ENCODE results near the gene RNF103. TPM values are rescaled to one million over a fixed set of nuclear protein-coding genes. Genes with fewer than 3 reads are reported as not detected.

The RNF103 gene
- total and polyA plus RNA-seq, 2 donors (not counting 3 experiments of a cell fraction or from before 2014, with no cell fraction given), result 15.6 to 24.2 TPM

- intact Hi-C loops (cut with micrococcal nuclease), result no loop called here
- H3K9ac ChIP-seq (replicated peaks; ENCODE audit: extremely low read depth, insufficient read depth, low read length), result no peak overlapping the region
- ChIA-PET CTCF (no interaction called here), POLR2A (no interaction called here)
- FAIRE-seq (no peak), DNase-seq (ENCODE audit: low read depth, low spot score) (no peak)
- no peaks in the 10 kb centered on the region for H3K9me1 ChIP-seq (replicated peaks; ENCODE audit: control insufficient read depth, extremely low read depth, insufficient read depth, low read length)
- H3K36me3 ChIP-seq (ENCODE audit: control insufficient read depth in 2 of 2, extremely low read depth in 1 of 2, insufficient read depth in 2 of 2, low read length in 2 of 2), result no peaks in the 10 kb centered on the region
- no peak for TF ChIP-seq CTCF (IDR thresholded peaks at IDR 0.05; ENCODE audit: extremely low read depth in 1 of 2, insufficient read depth in 1 of 2, low read depth in 1 of 2, low read length in 2 of 2)
- TF ChIP-seq EZH2 (IDR thresholded peaks at IDR 0.05; ENCODE audit: borderline replicate concordance, low read depth, low read length, severe bottlenecking), result no peak
- TF ChIP-seq MAX (IDR thresholded peaks at IDR 0.05; ENCODE audit: insufficient read depth, insufficient read length), result no peak
- no peak for TF ChIP-seq FOS (IDR thresholded peaks at IDR 0.05; ENCODE audit: borderline replicate concordance, insufficient read depth, low read length)
- TF ChIP-seq JUN (IDR thresholded peaks at IDR 0.05; ENCODE audit: borderline replicate concordance, insufficient read depth, insufficient read length, low read depth), result no peak
- no peak for TF ChIP-seq POLR2AphosphoS5 (IDR thresholded peaks at IDR 0.05; ENCODE audit: insufficient read depth, low read depth, low read length)
- no peak for TF ChIP-seq GATA2 (IDR thresholded peaks at IDR 0.05; ENCODE audit: insufficient read depth, insufficient read length, low read depth, low read length)
- TF ChIP-seq MYC (IDR thresholded peaks at IDR 0.05; ENCODE audit: low read depth, low read length), result no peak
- TF ChIP-seq POLR2A (IDR thresholded peaks at IDR 0.05; ENCODE audit: low read depth, low read length), result no peak
- no peaks in the 10 kb centered on the region for H4K20me1 ChIP-seq (replicated peaks; ENCODE audit: control insufficient read depth, extremely low read depth, insufficient read depth, low read length)
- no peak overlapping the region for H3K4me3 ChIP-seq (replicated peaks in 1 of 3; ENCODE audit: insufficient read depth in 1 of 3, low read depth in 1 of 3, low read length in 3 of 3)
- H3K27ac ChIP-seq (ENCODE audit: insufficient read depth, low read depth, low read length), result no peak overlapping the region
- no peak overlapping the region for H3K4me2 ChIP-seq (ENCODE audit: insufficient read depth, low read length)
- peaks cover 3% of the 10 kb centered on the region for H3K79me2 ChIP-seq (ENCODE audit: control insufficient read depth, insufficient read depth, low read length)
- dilution Hi-C loops (cut with MboI; ENCODE audit: extremely low pct_ligation_motif_present, low sequenced_read_pairs), result no loop called here
- H3K4me1 ChIP-seq (ENCODE audit: control insufficient read depth, extremely low read depth, insufficient read depth, low read length), result peaks cover 12% of the 10 kb centered on the region
- H3K27me3 ChIP-seq (ENCODE audit: control insufficient read depth in 2 of 2, insufficient read depth in 2 of 2, low read length in 2 of 2), result no peaks in the 10 kb centered on the region
- no peaks in the 10 kb centered on the region for H3K9me3 ChIP-seq (replicated peaks; ENCODE audit: control insufficient read depth, insufficient read depth, low read length)
- no peak overlapping the region for H2AFZ ChIP-seq (ENCODE audit: low read depth, low read length)
- no TSS peak for BruUV-seq (replicated peaks)
Observed at GRCh38 chr2:86627550-86627949, 3.9 kb upstream of the RNF103 start.

Measured in endothelial cell of umbilical vein (primary cell).